ENCODE measurements around the gene HNRNPLL.
"Not testable (repeated sequence)": the region's sequence is repeated elsewhere in the genome, so short reads cannot be mapped to it uniquely, and the experiment has no call there.

The HNRNPLL gene

DNA sequence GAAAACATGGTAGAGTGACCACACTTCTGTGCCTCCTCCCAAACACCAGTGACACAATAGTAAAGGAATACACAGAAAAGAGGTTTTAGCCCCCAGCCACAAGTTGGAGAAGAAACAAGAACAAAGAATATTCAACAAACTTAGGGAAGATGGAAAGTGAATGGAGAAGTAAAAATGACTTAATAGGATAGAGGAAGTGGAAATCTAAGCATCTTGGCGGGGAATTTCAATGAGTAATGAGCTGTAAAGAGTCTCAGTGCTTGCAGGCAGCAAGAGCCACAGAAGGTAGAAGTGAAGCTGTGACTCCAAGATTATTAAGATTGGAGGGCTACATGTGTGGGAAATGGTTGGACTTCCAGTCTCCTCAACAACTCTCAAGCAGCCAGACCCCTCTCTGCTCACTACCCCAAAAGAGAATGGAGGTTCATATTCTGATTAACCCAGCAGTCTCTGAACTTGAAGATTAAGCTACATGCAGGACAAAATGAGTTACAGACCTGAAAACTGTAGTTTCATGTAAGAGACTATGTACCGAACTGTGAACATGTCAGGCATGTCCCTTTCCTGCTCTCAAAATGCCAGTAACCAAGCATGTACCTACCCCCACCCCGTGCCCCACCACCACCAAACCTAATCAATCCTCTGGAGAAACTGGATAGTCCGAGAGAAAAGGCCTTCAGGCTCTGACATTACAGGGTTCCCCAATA is 16.9 kb upstream of the HNRNPLL start:
- DNase-seq: no peak

DNA sequence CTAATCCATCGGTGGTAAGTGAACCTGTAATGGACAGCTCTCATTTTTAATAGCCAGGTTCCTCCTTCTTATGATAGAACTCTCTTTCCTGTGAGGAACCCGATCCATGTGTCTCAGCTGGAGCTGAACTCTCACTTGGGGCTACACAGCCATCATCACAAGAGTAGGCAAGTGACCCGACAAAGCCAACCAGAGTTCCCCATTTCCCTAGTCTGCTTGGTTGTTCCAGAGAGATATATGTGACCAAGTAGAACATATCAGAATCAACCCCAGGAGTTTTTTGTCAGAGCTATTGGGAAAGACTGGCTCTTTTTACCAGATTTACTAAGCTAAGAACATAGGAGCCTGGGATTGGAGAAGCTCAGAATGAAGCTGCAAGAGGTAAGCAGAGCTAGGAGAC is 14.6 kb upstream of the HNRNPLL start:
- no peak for DNase-seq

DNA sequence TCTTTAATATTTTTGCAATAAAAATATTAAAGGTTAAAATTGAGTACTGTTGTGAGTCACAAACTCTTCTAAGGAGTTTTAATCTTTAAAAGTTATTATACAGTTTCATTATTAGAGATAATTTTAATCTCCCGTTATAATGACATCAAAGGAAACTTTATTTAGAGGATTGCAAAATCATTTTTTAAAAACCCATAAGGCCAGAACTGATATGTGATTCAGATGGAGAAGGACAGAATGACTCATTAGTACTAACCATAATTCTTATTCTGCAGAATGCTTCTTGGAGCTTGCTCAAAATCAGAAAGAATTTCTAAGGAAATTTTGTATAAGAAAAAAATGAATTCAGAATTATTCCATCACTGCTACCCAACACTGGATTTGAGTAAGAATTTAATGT is 12.5 kb upstream of the HNRNPLL start:
- no peak for DNase-seq

DNA sequence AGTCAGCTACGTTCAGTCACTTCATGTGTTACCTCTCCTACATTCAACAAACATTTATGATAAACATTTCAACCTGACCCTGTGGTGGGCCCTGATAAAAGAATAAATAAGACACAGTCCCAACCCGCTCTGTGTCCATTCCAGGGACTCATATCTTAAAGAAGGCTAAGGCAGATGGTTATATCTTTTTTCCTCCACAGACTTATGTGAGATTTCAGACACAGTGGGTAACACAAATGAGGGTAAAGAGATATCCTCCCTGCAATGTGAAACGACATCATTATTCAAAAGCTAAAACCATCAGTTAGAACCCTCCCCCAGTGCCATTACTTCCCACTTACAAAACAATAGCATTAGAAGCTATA is 11.1 kb upstream of the HNRNPLL start:
- DNase-seq: no peak

DNA sequence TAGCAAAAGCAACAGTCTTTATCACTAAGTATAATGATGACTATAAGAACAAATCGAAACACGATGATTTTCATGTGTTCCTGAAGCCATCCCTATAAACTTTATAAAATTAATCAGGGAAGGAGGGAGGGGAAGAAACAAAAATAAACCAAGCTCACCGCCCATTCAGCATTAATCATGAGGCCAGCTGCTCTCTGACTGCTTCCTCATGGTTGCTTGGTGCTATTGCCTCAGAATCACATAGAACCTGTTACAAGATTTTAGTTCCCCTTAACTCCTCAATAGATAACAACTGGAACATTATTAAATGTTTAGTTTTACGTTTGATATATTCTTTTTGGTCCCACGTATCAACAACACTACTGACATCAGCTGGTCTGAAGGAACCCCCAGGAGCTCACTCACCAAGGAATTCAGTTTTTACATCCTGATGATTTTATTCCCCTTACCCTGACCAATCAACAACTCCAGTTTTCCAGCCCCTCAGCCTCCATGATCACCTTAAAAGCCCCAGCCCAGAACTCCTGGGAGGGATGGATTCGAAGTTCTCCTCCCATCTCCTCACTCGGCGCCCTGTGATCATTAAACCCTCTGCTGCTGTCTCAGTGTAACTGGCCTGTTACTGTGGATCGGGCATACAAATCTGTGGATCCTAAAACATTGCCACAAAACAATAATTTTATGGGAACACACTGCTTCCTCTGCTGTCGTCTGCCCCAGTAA is 10.6 kb upstream of the HNRNPLL start:
- DNase-seq: no peak

DNA sequence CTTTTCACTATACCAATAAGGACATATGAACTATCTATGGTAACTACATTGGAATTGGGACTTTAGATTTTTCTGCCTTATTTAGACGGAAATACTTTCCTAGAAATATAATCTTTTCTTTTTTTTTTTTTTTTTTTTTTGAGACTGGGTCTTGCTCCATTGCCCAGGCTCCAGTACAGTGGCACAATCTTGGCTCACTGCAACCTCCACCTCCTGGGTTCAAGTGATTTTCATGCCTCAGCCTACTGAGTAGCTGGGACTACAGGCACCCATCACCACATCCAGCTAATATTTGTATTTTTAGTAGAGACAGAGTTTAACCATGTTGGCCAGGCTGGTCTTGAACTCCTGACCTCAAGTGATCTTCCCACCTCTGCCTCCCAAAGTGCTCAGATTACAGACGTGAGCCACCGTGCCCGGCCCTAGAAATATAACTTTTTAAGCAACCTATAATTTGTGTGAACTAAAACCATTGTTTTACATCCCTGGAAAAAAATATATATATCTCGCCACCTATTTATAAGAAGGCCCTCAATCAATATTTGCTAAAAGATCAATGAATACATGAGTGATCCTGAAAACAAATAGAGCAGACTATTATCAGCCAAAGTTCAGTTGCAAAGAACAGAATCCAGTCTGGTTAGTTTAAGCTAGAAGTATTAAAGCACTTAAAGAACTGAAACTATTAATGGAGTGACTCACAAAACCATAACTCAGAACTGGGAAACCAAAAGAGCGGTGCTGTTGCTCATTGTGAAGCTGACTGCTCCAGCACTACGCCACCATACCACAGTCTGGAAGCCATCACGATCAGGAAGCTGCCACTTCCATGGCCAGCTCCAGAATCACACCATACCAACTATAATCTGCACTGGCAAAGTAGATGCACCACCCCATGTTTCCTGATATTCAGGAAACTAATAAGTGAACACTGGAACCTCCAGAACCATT is 8.4 kb upstream of the HNRNPLL start:
- DNase-seq: peak; percentile 38

DNA sequence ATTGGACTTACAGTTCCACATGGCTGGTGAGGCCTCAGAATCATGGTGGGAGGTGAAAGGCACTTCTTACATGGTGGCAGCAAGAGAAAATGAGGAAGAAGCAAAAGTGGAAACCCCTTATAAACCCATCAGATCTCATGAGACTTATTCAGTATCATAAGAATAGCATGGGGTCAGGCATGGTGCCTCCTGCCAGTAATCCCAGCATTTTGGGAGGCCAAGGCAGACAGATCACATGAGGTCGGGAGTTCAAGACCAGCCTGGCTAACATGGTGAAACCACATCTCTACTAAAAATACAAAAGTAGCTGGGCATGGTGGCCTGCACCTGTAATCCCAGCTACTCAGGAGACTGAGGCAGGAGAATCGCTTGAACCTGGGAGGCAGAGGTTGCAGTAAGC is 6.5 kb upstream of the HNRNPLL start:
- not testable (repeated sequence) for DNase-seq

DNA sequence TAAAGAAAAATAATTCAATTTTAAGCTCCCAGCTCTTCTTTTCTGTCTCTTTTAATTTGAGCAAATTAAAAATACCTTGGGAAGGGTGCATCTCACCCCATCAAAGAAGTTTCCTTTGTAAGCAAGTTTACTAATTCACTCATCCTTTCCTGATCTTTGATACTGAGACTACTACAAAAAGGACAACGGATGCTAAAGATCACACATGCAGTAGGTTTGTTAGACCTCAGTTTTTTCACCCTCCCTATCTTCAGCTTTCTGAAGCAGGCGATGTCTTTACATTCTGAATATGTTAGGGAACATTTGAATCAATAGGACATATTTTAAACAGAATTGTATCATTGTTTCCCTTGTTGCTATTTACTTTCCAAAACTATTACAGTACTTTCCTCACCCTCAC is 6.0 kb upstream of the HNRNPLL start:
- DNase-seq: no peak

DNA sequence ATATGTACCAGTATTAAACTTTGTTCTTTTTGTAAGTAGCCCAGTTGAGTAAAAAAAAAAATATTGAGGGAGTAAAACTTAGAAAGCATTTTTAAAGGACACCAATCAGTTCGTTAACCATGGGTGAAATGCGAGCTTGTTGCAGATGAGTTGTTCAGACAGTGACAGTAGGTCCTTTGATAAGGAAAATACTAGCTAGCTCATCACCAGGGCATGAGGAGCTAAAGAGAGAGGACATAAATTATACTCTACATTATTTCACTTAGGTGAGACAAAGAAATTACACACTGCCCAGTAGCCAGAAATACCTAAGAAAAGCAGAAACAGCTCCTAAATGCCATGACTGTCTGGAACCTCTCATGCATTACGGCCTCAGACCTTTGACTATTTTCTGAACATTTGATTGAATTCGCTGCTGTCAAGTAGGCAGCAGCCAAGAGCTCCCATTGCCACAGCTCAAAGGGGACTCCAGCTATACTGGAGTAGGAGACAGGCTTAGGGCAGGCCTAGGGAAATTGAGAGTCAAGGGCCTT is 2.6 kb upstream of the HNRNPLL start:
- no peak for DNase-seq

DNA sequence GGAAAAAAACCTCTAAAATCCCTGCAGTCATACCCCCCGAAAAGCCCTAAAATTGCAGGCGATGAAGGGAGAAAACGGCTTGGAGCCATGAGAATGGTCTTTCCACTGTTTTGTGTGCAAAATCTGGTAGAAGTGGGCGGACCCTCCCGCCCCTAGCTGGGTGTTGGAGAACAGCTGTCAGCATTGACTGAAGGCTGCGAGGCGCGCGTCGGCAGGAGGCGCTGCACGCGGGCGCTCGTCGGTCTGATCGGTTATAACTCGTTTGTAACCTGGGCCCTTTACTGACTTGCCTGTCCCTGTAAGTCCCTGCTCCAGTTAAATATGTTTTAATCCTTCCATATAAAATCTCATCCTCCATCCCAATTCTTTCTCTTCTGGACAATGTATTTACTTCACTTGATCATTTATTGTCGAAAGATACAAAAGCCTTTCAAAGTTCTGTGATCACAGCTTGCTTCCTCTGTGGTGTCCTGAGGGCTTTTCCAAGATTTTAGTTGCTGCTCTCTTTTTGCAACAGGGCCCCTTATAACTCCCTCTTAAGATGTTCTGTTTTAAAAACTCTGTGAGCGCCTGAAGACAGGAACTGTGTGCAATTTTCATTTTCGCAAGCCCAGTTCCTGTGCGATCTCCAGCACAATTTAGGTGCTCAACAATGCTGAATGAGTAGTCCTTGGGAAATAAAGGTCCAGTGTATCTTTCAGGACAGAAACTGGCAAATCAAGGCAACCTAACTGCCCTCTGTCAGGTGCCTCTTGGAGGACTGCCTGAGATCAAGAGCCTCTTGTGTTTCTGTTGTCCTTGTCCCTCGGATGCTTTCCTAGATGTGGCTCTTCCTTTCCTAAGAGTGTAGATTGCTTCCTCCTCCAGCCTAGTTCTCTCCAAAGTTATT is 918 bp upstream of the HNRNPLL start:
- peak; percentile 87 for DNase-seq

DNA sequence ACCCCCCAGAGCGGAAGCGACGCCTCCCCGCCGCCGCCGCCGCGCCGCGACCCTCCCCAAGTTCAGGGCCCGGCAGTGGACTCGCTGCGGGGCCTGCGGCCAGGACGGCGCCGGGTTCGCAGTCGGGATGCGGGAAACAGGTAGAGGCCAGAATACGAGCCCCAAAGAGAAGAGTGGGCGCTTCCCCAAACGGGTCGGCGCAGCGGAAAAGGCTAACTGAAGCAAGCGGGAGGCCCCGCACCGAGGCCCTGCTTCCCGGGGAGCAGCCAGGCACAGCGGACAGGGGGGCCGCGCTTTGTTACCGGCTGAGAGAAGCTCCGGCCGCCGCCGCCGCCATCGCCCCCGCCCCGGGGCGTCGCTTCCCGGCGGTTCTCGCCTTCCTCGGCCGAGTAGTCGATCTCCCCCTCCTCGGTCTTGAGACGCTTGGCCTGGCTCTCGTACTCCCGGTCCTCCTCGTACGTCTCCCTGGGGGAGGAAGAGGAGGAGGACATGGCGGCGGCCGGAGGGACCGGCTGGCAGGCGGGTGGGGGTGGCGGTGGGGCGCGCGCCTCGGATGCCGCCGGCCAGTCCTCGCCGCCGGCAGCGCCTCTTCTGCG is 494 bp downstream of the HNRNPLL start:
- peak; percentile 49 for DNase-seq

DNA sequence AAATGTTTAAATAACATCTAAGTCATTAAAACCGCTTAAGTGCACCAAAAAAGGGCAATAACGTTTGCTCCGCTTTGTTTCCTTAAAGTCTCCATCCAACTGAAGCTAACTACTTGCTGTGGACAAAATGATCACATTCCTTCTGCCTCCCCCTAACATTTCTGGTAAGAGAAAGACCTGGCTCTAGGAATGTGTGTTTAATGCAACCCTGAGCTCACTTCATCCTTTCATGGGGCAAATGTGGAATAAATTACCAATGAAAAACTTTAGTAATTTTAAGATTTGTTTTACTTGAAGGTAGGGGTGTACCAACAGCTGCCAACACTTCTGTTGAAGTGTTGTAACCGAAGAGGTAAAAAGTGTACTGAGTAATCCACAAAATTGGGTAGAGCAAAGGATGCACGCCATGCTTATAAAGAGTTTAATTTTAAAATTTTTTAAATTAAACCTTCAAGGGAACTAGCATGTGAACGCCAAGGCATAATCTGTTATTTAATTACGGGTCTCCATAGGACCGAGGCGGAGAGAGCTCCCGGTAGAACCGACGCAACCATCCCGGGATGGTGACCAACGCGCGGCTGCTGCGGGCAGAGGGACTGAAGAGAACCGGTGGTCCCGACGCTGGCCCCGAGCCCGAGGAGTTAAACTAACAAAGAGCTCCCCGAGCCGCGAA is 1.1 kb downstream of the HNRNPLL start:
- no peak for DNase-seq

DNA sequence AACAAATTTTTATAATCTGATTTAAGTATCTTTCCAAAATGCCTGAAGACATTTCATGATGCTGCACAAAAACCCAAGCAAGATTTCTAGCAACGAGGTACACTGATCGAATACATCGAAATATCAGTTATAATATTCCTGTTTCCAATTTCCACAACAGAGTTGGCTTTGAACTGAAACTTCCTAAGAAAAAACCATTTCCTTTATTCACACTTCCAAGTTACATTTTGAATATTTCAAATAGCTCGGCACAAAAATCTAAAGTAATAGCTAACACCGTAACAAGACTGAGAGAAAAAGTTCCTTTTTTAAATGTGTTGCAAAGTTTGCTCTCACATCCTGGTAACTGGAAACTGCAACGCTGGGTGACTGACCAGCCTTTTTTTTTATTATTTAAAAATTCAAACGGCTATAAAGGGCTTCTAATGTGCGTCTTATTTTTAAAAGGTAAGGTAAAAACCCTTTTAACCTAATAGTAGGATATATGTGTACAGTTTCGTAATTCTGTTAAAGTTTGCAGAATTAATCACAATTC is 1.7 kb downstream of the HNRNPLL start:
- DNase-seq: no peak

DNA sequence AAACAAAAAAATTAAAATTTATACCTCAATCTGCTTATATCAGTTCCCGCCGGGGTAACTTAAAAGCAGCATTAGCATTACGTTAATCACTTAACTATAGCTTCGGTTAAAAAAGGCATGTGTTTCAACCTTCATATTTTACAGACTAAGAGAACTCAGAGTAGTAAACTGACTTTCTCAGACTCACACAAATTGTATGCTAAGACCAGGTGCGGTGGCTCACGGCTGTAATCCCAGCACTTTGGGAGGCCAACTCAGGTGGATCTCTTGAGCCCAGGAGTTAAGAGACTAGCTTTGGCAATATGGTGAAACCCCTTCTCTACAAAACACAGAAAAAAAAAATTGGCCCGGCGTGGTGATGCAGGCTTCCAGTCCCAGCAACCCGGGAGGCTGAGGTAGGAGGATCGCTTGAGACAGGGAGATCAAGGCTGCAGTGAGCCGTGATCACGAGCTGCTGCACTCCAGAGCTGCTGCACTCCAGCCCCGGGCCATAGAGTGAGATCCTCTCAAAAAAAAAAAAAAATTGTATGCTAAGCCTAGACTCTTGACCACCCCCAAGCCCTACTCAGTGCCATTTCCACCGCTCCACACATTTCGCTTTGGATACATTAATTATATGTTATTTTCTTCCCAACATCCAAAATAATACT is 2.4 kb downstream of the HNRNPLL start:
- peak; percentile 41 for DNase-seq

DNA sequence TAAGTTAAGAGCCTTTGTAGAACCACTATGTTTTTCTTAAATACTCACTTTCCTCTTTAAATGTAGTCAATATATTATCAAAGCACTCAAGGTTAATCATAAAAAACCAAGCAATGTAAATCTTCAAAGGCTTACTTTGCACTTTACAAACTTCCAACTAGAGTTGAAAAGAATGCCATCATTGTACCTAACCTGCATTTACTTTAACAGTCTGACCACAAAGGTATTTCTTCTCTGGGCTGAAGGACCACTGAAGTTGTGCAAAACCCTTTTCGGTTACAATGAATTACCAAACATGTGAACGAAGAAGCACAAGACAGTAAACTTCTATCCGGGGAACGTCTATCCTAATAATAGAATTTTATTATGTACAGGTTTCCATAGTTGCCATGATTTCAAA is 3.0 kb downstream of the HNRNPLL start:
- no peak for DNase-seq

DNA sequence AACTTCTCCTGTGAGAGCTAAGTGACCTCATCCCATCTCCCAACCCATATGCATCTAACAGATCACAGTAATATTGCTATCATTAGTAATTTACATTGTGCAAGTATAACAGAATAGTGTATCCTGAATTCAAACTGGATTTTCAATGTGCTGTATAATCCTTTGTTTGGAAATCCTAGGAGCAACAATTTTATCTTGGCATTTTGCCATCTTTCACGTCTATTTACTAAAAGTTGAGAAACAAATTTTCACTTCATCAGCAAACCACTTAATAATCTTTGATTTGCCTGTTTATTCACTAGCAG is 3.8 kb downstream of the HNRNPLL start:
- DNase-seq: no peak

DNA sequence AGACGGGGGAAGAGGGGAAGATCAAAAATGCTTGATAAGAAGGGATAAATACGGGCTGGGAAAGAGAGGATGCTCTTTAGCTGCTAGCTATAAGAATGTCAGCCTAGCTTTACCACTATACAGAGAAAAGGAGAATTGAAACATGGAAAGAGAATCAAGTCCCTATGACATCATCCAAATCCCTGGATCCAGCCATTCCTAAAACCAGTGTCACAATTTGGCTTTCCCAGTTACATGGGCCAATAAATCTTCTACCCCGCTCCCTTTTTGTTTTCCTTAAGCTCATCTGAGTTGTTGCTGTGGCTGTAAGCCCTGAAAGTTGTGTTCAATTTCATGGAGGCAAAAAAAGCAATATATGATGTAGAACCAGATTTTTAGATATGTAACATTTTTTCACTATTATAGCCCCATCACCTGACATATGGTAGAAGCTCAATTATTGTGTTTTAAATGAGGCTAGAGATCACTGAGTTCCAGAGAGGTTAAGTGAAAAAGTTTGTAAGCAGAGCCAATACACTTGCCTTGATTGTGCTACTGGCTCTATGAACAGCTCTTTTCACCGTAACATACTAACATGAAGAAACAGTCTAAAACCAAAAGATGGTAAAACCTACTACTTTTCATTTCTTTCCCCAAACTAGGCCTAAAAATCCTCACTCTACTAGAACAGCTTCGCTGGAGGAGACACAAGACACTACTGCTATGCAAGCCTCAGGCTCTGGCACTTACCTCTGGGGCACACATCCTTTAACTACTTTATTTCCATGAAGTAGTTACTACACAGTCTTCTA is 4.3 kb downstream of the HNRNPLL start:
- DNase-seq: no peak

DNA sequence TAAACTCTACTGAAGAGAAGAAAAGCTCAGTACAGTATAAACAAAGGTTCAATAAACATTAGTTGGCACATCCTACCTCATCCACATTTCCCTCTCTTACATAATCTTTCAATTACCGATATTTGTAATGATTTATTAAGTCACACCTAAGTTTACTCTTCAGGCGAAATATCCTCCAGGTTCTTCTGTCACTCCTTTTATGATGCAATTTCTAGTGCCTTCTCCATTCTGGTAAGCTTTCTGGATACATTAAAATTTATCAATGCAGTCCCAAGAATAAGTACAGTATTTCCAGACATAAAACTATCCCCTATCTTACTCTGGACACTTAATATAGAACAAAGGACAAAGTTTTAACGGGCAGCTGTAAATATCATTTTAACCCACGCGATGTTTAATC is 5.6 kb downstream of the HNRNPLL start:
- no peak for DNase-seq

DNA sequence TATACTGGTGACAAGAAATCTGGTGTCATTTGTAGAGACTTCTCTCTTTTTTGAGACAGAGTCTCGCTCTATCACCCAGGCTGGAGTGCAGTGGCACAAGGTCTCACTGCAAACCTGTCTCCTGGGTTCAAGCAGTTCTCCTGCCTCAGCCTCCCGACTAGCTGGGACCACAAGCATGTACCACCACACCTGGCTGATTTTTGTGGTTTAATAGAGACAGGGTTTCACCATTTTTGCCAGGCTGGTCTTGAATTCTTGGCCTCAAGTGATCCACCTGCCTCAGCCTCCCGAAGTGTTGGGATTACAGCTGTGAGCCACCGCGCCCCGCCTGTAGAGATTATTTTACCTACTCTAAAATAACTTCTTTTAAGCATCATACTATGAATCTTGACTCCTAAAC is 6.5 kb downstream of the HNRNPLL start:
- DNase-seq: no peak

DNA sequence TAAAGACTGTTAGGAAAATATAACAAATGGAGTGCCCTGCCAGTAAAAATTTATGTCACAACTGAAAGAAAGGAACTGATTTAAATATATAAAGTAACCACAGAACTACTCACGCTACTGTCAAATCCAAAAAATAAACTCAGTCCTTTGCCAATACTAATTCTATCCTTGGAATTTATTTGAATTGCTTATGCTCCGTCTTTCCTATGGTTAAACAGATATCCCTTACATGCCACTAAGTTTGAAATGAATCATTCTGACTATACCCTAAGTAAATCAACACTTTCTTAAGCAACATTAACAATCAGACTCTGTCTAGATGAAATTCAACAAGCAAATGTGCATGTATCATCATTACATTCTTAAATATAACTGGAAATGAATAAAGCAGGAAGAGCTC is 9.8 kb downstream of the HNRNPLL start:
- no peak for DNase-seq

Data from activated naive CD4-positive, alpha-beta T cell treated with Interleukin-2 at 50 U/mL for 16 hours (primary cell).